ENCODE data around the gene FAM72A. TPM values are rescaled to one million over a fixed set of nuclear protein-coding genes. Genes with fewer than 3 reads are reported as not detected.
"Not testable (repeated sequence)": the region's sequence is repeated elsewhere in the genome, so short reads cannot be mapped to it uniquely, and the experiment has no call there.

Gene FAM72A
- total RNA-seq, 1 donor from 2014 or later = 8.8 TPM

GRCh38 chr1:206204159-206204511, 1.5 kb upstream of the FAM72A start:
- peak overlapping the region; percentile 59 for H3K4me2 ChIP-seq (ENCODE audit: low read length)
- not testable (repeated sequence) for DNase-seq (ENCODE audit: low read depth); H3K9me3 ChIP-seq (ENCODE audit: insufficient read depth, low read depth, low read length); H2AFZ ChIP-seq (ENCODE audit: low read depth, low read length); H3K9me3 Mint-ChIP-seq (ENCODE audit: unreplicated experiment); H3K4me1 ChIP-seq (ENCODE audit: insufficient read depth, low read length); H3K27me3 Mint-ChIP-seq (ENCODE audit: low read depth, unreplicated experiment); H3K27ac ChIP-seq (ENCODE audit: low read depth, low read length); H3K27ac Mint-ChIP-seq (ENCODE audit: unreplicated experiment); H3K36me3 ChIP-seq (ENCODE audit: insufficient read depth, low read length); H3K4me3 ChIP-seq (ENCODE audit: insufficient read depth, low read depth, low read length); H3K36me3 Mint-ChIP-seq (ENCODE audit: low read depth, unreplicated experiment); H3K9ac ChIP-seq (ENCODE audit: low read length); H3K4me1 Mint-ChIP-seq (ENCODE audit: low read depth, unreplicated experiment); H4K20me1 ChIP-seq (ENCODE audit: insufficient read depth, low read length); H3K79me2 ChIP-seq (ENCODE audit: insufficient read depth, low read length); FAIRE-seq; H3K27me3 ChIP-seq (ENCODE audit: insufficient read depth, low read length)
- peak overlapping the region; percentile 75 for H3K4me3 Mint-ChIP-seq (ENCODE audit: unreplicated experiment)

DNA sequence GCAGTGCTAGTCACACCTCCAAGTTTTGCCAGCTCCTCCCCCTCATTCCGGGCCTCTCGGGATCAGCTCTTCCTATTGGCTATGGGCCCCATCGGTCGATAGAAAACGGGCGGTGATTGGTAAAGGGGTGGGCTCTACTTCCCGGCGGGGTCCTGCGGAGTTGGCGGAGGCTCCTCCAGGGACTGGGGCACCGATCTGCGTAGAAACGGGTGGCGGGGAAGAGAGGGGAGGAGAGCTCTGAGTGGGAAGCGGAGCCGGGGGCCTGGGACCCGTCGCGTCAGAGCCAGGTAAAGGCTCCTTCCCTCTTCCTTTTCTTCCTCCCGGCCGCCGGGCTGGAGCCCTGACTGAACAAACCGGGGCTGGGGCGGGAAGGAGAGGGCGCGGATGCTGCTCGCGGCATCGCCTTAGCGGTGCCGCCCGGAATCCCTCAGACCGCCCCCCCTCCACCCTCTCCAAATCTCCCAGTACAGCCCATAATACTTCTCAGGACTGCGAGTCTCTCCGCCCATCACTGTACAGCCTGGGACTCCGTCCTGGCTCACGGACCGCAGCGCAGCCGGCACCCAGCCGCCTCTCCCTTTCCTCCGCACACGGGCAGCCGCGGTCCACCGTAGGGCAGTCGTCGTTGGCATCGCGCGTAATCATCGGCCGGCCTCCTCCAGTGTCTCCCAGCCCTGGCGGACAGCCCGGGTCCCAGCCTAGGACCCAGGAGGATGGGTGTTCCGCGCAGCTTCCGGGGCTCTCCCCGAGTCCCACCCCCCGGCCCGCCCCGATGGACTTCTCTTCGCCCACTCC, 922 bp upstream of the FAM72A start, which contains the start of gene SRGAP2:
SRGAP2 (plus strand) TSS at position 178 of the 795 bp plus-strand sequence. CDS start 2,430 bp downstream, outside the sequence.
- H3K9me3 Mint-ChIP-seq (ENCODE audit: unreplicated experiment); H3K4me1 Mint-ChIP-seq (ENCODE audit: low read depth, unreplicated experiment); H3K27ac Mint-ChIP-seq (ENCODE audit: unreplicated experiment); H3K36me3 ChIP-seq (ENCODE audit: insufficient read depth, low read length); H3K36me3 Mint-ChIP-seq (ENCODE audit: low read depth, unreplicated experiment); H3K4me1 ChIP-seq (ENCODE audit: insufficient read depth, low read length); H3K79me2 ChIP-seq (ENCODE audit: insufficient read depth, low read length); H3K27me3 Mint-ChIP-seq (ENCODE audit: low read depth, unreplicated experiment); H3K27me3 ChIP-seq (ENCODE audit: insufficient read depth, low read length); FAIRE-seq; H2AFZ ChIP-seq (ENCODE audit: low read depth, low read length); H4K20me1 ChIP-seq (ENCODE audit: insufficient read depth, low read length); H3K9me3 ChIP-seq (ENCODE audit: insufficient read depth, low read depth, low read length): not testable (repeated sequence)
- DNase-seq (ENCODE audit: low read depth) = peak; percentile 40
- peak within 1 kb of the TSS; percentile 46 for H3K4me3 ChIP-seq (ENCODE audit: insufficient read depth, low read depth, low read length)
- peak within 1 kb of the TSS; percentile 79 for H3K4me3 Mint-ChIP-seq (ENCODE audit: unreplicated experiment)
- peak within 1 kb of the TSS; percentile 59 for H3K4me2 ChIP-seq (ENCODE audit: low read length)
- H3K27ac ChIP-seq (ENCODE audit: low read depth, low read length) = peak within 1 kb of the TSS; percentile 58
- peak within 1 kb of the TSS; percentile 65 for H3K9ac ChIP-seq (ENCODE audit: low read length)

DNA sequence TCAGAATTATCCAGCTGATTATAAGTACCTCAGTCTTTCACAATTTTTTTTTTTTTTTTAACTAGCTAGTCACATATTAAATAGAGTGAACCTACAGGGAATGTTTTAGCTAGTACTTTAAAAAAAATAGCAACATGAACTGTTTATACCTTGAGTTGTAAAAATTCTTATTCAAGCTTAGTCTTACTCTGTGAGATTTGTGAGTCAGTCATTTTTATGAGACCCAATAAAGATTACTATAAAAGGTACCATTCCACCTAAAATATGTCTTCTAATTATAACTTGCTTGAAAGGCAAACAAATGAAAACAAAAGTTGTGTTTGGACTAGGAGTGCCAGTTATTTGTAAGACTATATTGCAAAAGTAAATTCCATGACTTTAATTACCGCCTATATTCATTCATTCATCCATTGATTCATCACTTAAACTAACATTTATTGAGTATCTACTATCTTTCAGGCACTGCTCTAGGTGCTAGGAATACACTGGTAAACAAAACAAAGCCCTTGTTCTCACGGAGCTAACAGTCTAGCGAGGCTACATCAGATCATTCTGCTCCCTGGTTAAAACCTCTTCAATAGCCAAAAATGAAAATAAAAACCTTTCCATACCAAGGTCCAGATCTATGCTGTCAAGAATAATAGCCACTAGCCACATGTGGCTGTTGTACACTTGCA, 5.8 kb downstream of the FAM72A start:
- H3K9me3 Mint-ChIP-seq (ENCODE audit: unreplicated experiment); H3K36me3 ChIP-seq (ENCODE audit: insufficient read depth, low read length); H3K27me3 Mint-ChIP-seq (ENCODE audit: low read depth, unreplicated experiment); H3K4me1 Mint-ChIP-seq (ENCODE audit: low read depth, unreplicated experiment); FAIRE-seq; H3K27ac ChIP-seq (ENCODE audit: low read depth, low read length); H3K4me3 ChIP-seq (ENCODE audit: insufficient read depth, low read depth, low read length); H3K4me3 Mint-ChIP-seq (ENCODE audit: unreplicated experiment); H3K27me3 ChIP-seq (ENCODE audit: insufficient read depth, low read length); H3K79me2 ChIP-seq (ENCODE audit: insufficient read depth, low read length); H4K20me1 ChIP-seq (ENCODE audit: insufficient read depth, low read length); H3K4me2 ChIP-seq (ENCODE audit: low read length); H3K9me3 ChIP-seq (ENCODE audit: insufficient read depth, low read depth, low read length); H3K4me1 ChIP-seq (ENCODE audit: insufficient read depth, low read length); DNase-seq (ENCODE audit: low read depth); H2AFZ ChIP-seq (ENCODE audit: low read depth, low read length); H3K36me3 Mint-ChIP-seq (ENCODE audit: low read depth, unreplicated experiment); H3K9ac ChIP-seq (ENCODE audit: low read length); H3K27ac Mint-ChIP-seq (ENCODE audit: unreplicated experiment): not testable (repeated sequence)

DNA sequence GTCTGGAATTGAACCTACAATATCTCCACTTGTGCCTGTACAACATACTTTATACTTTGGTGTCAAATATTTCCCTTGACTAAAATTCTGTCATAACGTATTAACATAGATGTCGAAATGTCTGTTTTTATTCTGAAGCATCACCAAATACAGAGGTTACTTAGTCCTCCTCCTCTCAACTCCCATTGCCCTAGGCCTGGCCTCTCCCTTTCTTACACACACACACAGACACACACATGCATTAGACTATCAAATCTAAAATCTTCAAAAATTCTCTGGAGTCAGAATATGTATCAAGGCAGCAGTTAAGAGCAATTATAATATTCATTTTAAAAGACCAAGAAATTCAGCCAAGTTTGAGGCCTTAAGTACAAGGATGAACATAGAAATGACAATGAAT, 7.5 kb downstream of the FAM72A start:
- not testable (repeated sequence) for DNase-seq (ENCODE audit: low read depth); FAIRE-seq; H3K79me2 ChIP-seq (ENCODE audit: insufficient read depth, low read length); H3K36me3 Mint-ChIP-seq (ENCODE audit: low read depth, unreplicated experiment); H3K27me3 ChIP-seq (ENCODE audit: insufficient read depth, low read length); H2AFZ ChIP-seq (ENCODE audit: low read depth, low read length); H3K9me3 Mint-ChIP-seq (ENCODE audit: unreplicated experiment); H3K27me3 Mint-ChIP-seq (ENCODE audit: low read depth, unreplicated experiment); H3K9me3 ChIP-seq (ENCODE audit: insufficient read depth, low read depth, low read length); H4K20me1 ChIP-seq (ENCODE audit: insufficient read depth, low read length); H3K4me1 Mint-ChIP-seq (ENCODE audit: low read depth, unreplicated experiment); H3K27ac ChIP-seq (ENCODE audit: low read depth, low read length); H3K27ac Mint-ChIP-seq (ENCODE audit: unreplicated experiment); H3K9ac ChIP-seq (ENCODE audit: low read length); H3K36me3 ChIP-seq (ENCODE audit: insufficient read depth, low read length); H3K4me2 ChIP-seq (ENCODE audit: low read length); H3K4me1 ChIP-seq (ENCODE audit: insufficient read depth, low read length); H3K4me3 ChIP-seq (ENCODE audit: insufficient read depth, low read depth, low read length); H3K4me3 Mint-ChIP-seq (ENCODE audit: unreplicated experiment)

DNA sequence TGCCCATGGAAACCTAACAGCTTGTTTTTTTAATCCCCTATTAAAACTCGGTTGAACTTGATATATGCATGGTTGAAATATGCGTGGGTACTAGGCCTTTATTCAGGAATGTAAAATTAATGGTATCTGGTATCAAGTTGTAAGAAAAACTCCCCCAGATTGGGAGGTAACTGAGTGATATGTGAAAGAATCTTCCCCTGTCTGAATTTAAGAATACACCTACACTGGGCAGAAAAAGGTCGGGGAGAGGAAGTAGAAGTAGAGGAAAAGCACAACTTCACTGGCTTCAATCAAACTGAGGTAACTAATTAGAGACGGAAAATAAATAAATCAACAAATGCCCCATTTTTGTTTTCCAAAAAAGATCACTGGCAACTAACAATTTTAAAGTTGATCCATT, 15.8 kb downstream of the FAM72A start:
- not testable (repeated sequence) for H3K4me3 ChIP-seq (ENCODE audit: insufficient read depth, low read depth, low read length); H3K9ac ChIP-seq (ENCODE audit: low read length); H3K9me3 ChIP-seq (ENCODE audit: insufficient read depth, low read depth, low read length); H3K4me3 Mint-ChIP-seq (ENCODE audit: unreplicated experiment); H3K27me3 Mint-ChIP-seq (ENCODE audit: low read depth, unreplicated experiment); H3K4me1 Mint-ChIP-seq (ENCODE audit: low read depth, unreplicated experiment); H3K27ac Mint-ChIP-seq (ENCODE audit: unreplicated experiment); H3K4me2 ChIP-seq (ENCODE audit: low read length); H3K4me1 ChIP-seq (ENCODE audit: insufficient read depth, low read length); H4K20me1 ChIP-seq (ENCODE audit: insufficient read depth, low read length); H3K27ac ChIP-seq (ENCODE audit: low read depth, low read length); FAIRE-seq; H3K9me3 Mint-ChIP-seq (ENCODE audit: unreplicated experiment); H3K27me3 ChIP-seq (ENCODE audit: insufficient read depth, low read length); H3K36me3 ChIP-seq (ENCODE audit: insufficient read depth, low read length); DNase-seq (ENCODE audit: low read depth); H3K79me2 ChIP-seq (ENCODE audit: insufficient read depth, low read length); H2AFZ ChIP-seq (ENCODE audit: low read depth, low read length); H3K36me3 Mint-ChIP-seq (ENCODE audit: low read depth, unreplicated experiment)

DNA sequence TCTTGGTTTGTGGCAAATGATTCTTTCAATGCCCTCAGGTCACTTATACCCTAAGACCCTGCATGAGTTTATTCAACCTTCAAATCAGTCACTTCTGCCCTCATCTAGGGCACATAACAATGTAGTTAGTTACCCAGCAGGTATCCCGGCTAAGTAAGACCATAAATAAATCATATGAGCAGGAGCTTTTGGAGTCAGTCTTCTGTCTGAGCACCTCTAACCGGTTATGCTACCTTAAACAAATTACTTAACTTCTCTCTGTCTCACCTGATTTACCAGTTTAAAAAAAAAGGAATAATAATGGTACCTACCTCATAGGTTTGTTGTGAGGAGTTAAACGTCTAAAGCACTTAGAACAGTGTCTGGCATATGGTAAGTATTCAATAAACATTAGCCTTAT, 16.9 kb downstream of the FAM72A start:
- not testable (repeated sequence) for H3K4me1 ChIP-seq (ENCODE audit: insufficient read depth, low read length); H3K9me3 Mint-ChIP-seq (ENCODE audit: unreplicated experiment)

More for the DNA sequence above, 16.9 kb downstream of the FAM72A start:
- not testable (repeated sequence) for H4K20me1 ChIP-seq (ENCODE audit: insufficient read depth, low read length); H3K36me3 ChIP-seq (ENCODE audit: insufficient read depth, low read length); H2AFZ ChIP-seq (ENCODE audit: low read depth, low read length); H3K27ac Mint-ChIP-seq (ENCODE audit: unreplicated experiment); H3K27me3 ChIP-seq (ENCODE audit: insufficient read depth, low read length); H3K9ac ChIP-seq (ENCODE audit: low read length); H3K27me3 Mint-ChIP-seq (ENCODE audit: low read depth, unreplicated experiment); FAIRE-seq; H3K79me2 ChIP-seq (ENCODE audit: insufficient read depth, low read length); H3K36me3 Mint-ChIP-seq (ENCODE audit: low read depth, unreplicated experiment); H3K4me1 Mint-ChIP-seq (ENCODE audit: low read depth, unreplicated experiment); H3K27ac ChIP-seq (ENCODE audit: low read depth, low read length); H3K9me3 ChIP-seq (ENCODE audit: insufficient read depth, low read depth, low read length); H3K4me2 ChIP-seq (ENCODE audit: low read length); H3K4me3 ChIP-seq (ENCODE audit: insufficient read depth, low read depth, low read length); H3K4me3 Mint-ChIP-seq (ENCODE audit: unreplicated experiment); DNase-seq (ENCODE audit: low read depth)
